CD4-positive, alpha-beta T cell treated with Interleukin-2 at 100 ng/mL for 4 hours (primary cell): ENCODE results near the gene GIMAP2.
A peak's percentile ranks its signal among the peaks of the same experiment; 100 is the strongest.
"Not testable (repeated sequence)": the region's sequence is repeated elsewhere in the genome, so short reads cannot be mapped to it uniquely, and the experiment has no call there.

Experiments
- DNase-seq: peaks from one replicate; pipeline ENCODE4 v3.0.0-alpha.2; 2020; ENCODE audit warnings: low spot score

The GIMAP2 gene

DNA sequence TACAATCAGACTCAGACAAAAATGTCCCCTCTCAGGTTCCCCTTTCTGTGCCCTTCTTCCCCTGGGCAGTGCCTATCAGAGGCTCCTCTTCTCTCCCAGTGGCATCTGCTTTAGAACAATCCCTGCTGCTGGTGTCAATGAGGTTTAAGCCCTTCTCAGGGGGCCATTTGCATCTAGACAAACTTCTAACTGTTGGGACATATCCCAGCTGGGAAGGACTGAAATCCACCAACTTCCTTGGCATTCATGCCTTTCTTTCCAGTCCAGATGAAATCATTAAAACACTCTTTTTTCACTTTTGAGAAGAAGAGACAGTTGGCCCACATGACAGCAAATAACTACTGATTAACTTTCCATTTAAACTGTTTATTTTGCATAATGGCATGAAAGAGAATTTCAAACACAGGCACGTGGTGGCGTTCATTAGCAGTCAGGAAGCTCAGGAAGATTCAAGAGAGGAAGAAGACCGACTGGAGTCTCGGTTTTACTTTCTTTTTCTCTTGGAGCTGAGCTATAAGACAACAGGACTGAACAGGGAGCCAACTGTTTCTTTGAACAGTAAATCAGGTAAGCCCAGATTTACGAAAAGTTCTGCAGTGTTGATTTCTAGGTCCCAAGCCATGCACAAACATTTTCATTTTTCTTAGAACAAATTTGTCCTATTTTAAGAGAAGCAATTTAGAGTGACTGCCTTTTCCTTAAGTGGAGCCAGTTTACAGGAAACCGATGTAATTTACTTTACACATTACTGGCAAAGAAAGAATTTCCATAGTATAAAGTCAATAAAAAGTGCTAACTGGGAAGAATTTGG lies at the start of gene GIMAP2:
Gene GIMAP2, plus strand, starts transcription at position 488 of the 811 bp plus-strand sequence. CDS start 1,354 bp downstream, outside the sequence.
- DNase-seq: peak; percentile 79

DNA sequence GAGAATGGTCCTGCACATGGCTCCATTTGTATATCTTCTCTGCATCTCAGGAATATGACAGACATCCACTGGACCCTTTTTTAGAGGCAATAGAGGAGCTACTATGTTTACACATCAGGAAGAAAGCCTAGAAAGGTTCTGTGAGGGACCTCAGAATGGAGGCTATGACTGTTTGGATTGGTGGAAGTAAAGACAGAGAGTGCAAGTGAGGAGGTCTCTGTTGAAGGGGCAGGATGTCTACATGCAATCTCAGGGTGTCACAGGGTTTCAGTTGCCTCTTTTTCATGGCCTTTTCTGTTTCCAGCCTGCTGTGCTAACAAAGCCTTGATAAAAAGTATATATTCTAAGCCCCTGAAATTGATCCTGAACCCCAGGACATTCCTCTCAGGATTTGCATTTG lies 43.7 kb upstream of the GIMAP2 start:
- no peak for DNase-seq

DNA sequence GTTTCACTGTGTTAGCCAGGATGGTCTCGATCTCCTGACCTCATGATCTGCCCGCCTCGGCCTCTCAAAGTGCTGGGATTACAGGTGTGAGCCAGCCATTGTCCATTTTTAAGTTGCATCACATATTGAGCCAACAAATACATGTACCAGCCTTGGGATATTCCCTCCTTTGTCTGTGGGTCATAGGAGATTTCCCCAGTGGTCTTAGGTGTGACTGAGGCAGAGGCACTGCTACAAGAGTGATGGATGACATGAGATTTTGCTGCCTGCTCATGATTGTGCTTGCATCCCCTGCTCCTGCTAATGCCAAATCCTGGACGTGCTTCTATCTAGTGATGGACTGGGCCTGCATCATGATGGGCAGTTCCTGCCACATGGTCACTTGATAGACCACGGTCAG lies 42.6 kb upstream of the GIMAP2 start:
- DNase-seq: no peak

DNA sequence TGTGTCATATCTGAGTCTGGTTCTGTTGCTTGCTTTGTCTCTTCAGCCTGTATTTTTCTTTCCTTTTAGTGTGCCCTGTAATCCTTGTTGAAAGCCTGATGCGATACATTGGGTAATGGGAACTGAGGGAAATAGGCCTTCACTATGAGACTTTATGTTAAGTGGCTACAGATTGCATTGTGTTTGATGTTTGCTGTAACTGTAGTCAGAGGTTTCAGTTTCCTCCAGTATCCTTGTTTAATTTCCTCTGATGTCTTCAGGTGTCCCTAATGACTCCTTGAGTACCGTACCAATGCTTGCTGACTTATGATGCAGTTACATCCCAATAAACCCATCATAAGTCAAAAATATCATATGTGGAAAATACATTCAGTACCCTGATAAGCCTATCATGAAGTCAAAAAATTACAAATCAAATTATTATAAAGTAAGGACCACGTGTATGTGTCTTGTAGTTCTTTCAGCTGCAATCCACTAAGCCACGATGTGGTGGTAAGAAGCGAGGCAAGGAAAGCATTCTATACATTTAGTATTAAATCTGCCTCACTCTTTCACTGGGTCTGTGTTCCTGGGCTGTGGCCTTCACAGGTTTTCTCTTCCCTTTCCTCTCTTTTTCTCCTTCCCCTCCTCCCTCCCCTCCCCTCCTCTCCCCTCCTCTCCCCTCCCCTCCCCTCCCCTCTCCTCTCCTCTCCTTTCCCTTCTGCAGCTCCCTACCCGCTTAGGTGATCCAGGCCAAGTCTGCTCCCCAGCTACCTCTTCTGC lies 40.1 kb upstream of the GIMAP2 start:
- DNase-seq: no peak

DNA sequence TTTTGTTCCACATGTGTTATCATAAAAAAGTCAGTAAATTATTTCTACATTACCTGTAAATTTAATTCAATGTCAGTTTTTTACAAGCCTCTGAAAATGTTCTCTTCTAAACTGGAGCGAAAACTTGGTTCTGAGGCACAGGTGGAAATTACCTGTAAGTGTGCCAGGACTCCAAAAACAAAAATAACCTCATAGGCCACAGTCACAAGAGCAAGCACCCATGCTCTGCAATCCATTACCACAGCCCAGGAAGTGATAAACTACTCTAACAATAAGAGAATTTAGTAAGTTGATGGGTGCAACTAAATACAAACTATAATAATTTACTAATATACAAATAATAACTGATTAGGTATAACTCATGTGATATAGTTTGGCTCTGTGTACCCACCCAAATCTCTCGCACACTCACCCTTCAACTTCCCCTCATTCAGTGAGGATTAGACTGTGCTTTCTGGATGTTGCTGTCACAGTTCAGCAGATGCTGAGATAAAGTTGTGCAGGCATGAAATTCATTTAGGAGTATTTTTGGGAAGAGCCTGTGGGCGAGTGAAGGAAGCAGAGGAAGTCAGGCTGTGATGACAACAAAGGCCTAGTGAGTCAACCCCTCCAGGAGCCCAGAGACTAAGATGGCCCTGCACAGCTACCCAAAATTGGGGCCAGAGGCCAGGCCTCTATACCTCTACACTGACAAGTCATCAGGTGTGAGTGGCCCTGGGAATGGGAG lies 37.0 kb upstream of the GIMAP2 start:
- peak; percentile 66 for DNase-seq

DNA sequence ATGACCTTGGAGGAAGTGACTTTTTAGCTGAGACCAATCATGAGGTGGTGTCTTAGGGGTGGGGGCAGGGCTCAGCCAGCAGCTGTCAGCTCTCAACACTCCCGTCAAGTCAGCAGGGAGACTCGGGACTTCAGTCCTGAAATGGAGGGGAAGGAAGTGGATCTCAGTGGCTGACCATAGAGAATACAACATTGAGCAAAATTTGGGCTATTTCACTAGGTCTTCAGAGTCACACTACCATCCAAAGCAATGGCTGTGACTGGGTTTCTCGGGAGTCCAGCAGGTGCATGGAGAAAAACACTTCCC lies 36.5 kb upstream of the GIMAP2 start:
- no peak for DNase-seq

DNA sequence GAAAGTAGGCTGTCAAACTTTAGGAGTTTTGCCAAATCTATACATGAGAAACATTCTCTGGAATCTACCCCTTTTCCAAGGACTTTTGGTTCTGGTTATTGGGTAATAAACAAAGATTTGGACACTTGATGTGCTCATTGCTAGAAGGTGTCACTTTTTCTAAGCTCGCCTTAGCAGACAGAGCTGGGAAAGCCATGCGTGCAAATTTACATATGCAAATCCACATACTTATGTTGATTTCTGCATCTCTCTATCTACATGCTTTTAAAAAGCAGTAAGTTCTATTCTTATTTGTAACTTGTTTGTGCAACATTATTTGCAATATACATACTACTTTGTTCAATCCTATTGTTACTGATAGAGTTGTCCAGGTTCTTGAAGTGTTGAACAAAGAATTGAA lies 30.8 kb upstream of the GIMAP2 start:
- DNase-seq: no peak

DNA sequence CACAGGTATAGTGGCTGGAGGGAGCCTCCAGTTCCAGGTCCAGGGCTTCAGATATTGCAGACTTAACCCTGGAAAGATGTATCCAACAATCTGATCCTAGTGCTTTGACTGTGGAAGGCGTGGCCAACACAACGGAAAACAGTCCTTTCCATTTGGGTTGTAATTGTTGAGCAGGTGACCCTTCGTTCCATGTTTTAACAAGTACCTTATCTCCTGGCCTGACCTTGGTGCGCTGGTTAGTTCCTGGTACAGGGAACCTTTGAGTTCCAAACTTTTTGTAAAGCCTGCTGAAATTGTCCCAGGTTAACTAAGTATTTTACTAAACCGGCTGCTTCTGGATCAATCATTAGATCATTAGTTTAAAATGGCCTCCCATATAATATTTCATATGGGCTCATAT lies 29.5 kb upstream of the GIMAP2 start:
- DNase-seq: no peak

DNA sequence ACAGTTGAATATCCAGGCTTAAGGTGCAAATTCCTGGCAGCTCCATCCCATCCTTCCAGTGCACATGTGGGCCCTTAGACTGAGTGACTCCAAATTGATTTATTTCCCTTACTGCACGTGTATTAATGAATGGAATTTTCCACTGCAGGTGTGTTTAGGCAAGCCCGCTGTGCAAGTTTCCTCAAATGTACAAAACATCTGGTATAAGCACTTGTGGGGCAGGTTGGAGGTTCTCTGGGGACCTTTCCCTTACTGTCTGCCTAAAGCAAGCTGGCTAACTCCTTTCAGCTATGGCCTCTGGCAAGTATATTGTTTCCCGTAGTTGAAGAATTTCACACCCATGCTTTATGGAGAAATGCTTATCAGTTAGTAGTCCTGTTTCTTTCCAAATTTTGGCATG lies 28.0 kb upstream of the GIMAP2 start:
- no peak for DNase-seq

DNA sequence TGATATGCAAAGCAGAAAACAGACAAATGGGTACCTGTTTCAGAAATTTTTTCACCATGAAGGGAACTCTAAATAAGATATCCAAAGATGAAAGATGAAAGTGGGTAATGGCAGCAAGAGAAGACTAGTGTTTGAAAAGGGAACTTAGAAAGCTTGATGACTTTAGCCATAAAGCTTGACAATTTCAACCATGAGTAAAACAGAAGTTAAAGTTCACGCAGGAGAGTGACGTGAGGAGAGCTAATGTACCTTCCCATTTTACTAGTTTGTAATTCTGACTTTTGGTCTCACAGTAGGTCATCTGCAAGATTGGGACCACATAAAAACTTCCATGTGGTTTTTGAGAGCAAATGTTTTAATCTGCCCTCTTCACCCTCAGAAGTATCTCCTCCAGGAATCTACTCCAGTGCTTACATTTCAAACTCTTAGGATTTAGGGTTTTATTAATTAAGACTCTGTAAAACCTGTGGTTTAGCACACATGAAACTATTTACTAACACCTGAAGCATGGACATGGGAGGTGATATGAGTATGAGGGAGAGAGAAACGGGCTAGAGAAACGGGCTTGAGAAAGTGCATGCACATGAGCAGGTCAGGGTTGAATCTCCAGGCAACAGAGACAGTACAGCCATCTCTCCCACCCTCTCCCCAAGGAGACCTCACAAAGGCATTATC lies 24.4 kb upstream of the GIMAP2 start:
- no peak for DNase-seq

DNA sequence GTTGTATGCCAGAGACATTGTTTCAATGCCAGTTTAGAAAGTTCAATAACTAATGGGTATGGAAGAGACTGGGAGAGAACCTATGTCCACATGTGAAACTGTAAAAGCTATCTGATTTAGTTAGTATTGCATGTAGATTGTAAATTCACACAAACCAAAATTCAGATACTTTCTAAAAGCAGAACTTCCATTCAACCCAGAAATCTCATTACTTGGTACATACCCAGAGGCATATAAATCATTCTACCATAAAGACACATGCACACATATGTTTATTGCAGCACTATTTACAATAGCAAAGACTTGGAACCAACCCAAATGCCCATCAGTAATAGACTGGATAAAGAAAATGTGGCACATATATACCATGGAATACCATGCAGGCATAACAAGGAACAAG lies 22.7 kb upstream of the GIMAP2 start:
- not testable (repeated sequence) for DNase-seq

DNA sequence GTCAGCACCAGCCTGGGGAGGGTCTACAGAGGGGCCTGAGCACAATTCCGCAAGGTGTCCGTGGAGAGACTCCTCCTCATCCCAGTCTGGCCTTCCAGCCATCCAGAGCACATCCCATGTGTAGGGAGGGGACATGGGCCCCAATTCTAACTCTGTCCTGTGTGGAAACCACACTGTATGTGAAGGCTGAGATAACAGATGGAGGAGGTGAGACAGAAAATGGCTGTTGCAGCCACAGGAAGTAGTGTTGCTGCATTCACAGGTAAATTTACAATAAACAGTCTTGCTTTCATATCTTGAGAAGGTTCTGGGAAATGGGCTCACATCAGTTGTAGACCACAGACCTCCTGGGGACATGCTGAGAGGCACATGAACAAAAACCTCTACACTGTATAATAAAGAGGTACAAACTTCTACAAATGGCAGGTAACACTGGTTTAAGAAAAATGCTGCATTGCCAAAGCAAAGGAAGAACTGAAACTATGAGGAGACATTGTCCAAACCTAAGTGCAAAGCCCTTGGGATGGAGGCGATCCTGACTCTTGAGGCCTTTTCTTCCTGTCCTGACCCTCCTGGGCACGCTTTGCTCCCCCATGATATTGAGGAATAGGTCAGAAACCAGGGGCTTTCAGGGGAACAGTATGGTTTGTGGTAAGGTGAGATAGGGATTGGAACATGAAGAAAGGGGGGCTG lies 21.6 kb upstream of the GIMAP2 start:
- DNase-seq: peak; percentile 78

DNA sequence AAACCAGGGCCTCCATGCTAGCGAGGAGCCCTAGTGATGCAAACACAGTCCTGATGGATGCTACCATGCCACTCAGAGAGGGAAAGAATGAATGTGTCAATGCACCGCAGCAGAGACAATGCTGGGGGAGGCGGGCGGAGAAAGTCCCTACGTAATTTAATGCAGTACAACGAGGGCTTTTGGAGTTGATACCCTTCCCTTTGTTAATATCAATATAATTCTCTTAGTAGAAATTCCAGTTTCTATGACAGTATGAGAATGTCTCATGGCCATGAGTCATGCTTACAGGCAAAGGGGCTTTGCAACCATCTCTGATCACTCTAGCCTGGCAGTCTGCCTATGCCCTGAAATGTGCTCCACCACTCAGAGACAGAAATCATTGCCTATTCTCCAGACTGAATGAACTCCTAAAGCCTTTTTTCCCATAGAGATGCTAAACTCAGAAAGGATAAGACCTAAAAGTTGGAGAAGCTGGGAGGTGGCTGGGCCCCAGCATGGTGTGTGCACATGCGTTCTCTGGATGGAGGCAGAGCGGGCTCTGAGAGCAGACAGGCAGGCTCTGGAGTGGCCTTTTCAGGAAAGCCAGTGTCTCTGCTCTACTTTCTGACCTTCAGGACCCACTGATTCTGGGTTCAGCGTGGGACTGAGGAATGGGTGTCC lies 20.3 kb upstream of the GIMAP2 start:
- DNase-seq: peak; percentile 71

DNA sequence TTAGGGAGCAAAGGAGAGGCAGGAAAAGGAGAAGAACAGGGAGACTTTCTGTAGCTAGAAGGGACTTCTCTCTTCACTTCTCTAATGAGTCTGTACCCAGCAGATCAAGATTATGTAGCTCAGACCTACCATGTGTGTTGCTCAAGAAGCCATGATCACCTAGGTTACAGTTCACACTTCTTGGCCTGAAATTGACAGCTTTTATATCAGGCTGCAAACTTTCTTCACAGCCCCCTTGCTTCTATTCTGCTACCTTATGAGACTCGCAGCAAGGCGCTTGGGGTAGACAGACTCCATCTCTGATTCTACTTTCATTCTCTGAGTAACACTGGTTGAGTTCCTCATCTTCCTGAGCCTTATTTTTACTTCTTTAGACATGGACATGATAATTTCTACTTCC lies 19.6 kb upstream of the GIMAP2 start:
- DNase-seq: peak; percentile 68

DNA sequence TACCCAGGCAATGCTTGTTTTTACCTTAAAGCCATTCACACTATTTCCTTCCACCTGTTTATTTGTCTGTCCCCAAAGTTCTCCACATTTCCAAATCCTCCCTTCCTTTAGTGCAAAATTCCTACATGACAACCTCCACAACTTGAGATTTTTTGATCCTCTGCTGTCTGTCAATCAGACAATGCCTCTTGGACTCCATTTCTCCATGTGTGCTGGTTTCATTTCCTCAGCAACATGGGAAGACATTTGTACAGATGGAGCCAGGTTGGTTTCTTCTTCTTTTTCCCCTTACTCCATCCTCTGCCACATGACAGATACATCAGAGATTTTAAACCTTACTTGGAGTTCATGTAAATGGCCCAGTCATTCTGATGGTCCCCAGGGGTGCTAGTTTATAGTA lies 19.1 kb upstream of the GIMAP2 start:
- no peak for DNase-seq

DNA sequence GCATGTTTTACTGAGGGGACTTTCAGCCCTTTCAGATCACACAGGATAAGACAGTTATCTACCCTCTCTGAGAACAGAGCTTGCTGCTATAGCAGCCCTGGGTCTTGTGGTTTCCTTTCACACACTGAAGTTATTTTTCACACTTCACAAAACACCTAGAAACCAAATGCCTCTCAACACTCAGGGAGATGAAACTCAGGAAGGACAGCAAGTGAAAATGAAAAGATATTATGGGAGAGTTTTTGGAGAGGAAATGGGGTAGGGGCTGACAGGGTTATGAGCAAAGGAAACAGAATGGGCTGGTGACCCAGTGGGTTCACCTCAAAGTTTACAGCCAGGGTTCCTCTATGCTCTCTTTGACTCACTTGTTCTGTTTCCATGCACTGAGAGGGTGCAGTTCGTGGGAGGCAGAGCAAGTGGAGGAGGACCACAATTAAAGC lies 17.0 kb upstream of the GIMAP2 start:
- DNase-seq: peak; percentile 87

DNA sequence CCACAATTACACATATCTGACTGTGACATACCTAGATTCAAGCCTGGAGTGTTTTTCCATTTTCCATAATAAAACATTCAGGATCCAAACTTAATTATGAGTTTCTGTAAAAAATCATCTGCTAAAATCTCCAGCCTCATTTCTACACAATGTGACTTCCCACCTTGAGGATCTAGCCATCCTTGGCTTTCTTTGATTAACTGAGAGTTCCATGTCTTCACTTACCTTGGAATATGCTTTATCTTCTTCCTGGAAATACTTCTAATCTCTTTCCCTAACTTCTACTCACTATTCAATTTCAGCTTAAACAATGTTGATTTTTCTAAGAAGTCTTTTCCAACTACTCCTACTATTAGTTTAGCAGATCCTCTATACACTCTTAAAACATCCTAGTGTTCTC lies 16.5 kb upstream of the GIMAP2 start:
- DNase-seq: no peak

DNA sequence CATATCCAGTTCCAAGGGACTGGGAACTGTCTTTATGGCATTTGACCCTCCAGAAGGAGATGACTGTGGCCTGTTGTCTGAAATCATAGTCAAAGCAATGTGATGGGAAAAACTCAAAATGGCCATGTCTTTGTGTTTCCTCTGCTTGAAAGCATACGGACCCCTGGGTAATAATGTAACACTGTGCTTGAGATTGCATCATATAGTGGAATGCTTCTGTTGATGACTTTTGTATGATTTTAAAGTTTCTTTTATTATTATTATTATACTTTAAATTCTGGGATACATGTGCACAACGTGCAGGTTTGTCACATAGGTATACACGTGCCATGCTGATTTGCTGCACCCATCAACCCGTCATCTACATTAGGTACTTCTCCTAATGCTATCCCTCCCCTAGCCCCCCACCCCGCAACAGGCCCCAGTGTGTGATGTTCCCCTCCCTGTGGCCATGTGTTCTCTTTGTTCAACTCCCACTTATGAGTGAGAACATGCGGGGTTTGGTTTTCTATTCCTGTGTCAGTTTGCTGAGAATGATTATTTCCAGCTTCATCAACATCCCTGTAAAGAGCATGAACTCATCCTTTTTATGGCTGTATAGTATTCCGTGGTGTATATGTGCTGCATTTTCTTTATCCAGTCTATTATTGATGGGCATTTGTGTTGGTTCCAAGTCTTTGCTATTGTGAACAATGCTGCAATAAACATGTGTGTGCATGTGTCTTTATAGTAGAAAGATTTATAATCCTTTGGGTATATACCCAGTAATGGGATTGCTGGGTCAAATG lies 13.5 kb upstream of the GIMAP2 start:
- not testable (repeated sequence) for DNase-seq

DNA sequence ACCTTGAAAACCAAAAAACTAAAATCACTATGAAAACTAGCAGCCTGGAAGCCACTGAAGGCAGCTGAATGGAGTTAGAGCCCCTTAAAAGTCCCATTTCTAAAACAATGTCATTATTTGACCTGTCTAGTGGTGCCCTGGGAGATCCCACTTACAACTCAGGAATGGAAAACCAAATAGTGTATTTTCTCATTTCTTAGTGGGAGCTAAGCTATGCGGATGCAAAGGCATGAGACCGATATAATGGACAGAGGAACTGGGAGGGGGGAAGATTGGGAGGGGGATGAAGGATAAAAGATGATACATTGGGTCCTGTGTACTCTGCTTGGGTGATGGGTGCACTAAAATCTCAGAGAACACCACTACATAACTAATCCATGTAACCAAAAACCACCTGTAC lies 9.8 kb upstream of the GIMAP2 start:
- DNase-seq: no peak

DNA sequence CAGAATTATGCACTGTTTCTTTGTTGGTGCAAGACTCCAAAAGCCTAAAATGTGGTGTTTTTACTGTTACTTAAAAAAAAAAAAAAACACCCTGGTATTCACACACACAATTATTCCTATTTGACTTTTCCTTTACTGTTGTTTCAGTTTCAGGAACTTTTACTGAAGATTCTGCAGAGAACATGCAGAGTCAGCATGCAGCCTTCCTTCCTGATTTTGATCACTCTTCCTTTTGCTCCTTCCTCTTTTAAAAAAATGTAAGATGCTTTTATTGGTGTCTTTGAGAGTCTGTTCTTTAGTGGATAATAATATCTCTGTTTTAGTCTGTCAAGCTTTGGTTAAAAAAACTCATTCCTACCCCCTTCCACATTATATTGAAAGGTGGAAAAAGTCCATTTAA lies 9.2 kb upstream of the GIMAP2 start:
- DNase-seq: peak; percentile 18
